Stimulated activated CD4-positive, alpha-beta T cell treated with anti-CD3 and anti-CD28 coated beads, TNF-alpha, amount 100 ng/mL, for 1 hour (primary cell): Measurements from ENCODE around the gene IL23R.

Source experiments
- DNase-seq, 3 donors: peaks; one replicate each; pipeline ENCODE4 v3.0.0-alpha.2; 2020; ENCODE audit warnings: low read depth in 3 of 3, low spot score in 1 of 3

Gene IL23R

GRCh38 chr1:67239738-67240137, 73.5 kb downstream of the IL23R start:
- no peak for DNase-seq

- DNase-seq, result no peak
Observed at GRCh38 chr1:67241200-67241746, 75.0 kb downstream of the IL23R start.

GRCh38 chr1:67242016-67242415, 75.8 kb downstream of the IL23R start:
- no peak for DNase-seq

- DNase-seq, result no peak
Observed at GRCh38 chr1:67250051-67250653, 83.9 kb downstream of the IL23R start.

GRCh38 chr1:67256291-67257172, 90.3 kb downstream of the IL23R start:
- DNase-seq, result no peak

- no peak for DNase-seq
Observed at GRCh38 chr1:67257173-67257535, 90.9 kb downstream of the IL23R start.

- peak in 1 of 3 donors; percentile 1 for DNase-seq
Observed at GRCh38 chr1:67261680-67262079, 95.4 kb downstream of the IL23R start.

GRCh38 chr1:67262735-67263134, 96.5 kb downstream of the IL23R start:
- DNase-seq, result no peak

- no peak for DNase-seq
Observed at GRCh38 chr1:67264152-67264551, 97.9 kb downstream of the IL23R start.

GRCh38 chr1:67264899-67265298, 98.6 kb downstream of the IL23R start:
- DNase-seq, result no peak

GRCh38 chr1:67269061-67269460, 102.8 kb downstream of the IL23R start:
- DNase-seq, result no peak

- DNase-seq, result no peak
Observed at GRCh38 chr1:67270541-67270940, 104.3 kb downstream of the IL23R start.

- DNase-seq, result no peak
Observed at GRCh38 chr1:67273591-67273990, 107.3 kb downstream of the IL23R start.

GRCh38 chr1:67274623-67275325, 108.5 kb downstream of the IL23R start:
- no peak for DNase-seq

GRCh38 chr1:67280696-67281095, 114.4 kb downstream of the IL23R start:
- no peak for DNase-seq

- no peak for DNase-seq
Observed at GRCh38 chr1:67281244-67281643, 115.0 kb downstream of the IL23R start.

GRCh38 chr1:67285780-67286488, 119.7 kb downstream of the IL23R start:
- no peak for DNase-seq

- no peak for DNase-seq
Observed at GRCh38 chr1:67290236-67290635, 124.0 kb downstream of the IL23R start.

GRCh38 chr1:67294836-67295617, 128.8 kb downstream of the IL23R start:
- DNase-seq, result no peak

GRCh38 chr1:67298762-67299161, 132.5 kb downstream of the IL23R start:
- DNase-seq, result no peak
